HK-2 (cell line): ENCODE data around the gene ELOA.
"Not testable (repeated sequence)": the region's sequence is repeated elsewhere in the genome, so short reads cannot be mapped to it uniquely, and the experiment has no call there.

Experiments
- DNase-seq: peaks from one replicate; pipeline ENCODE4 v3.0.0-alpha.2; 2018; ENCODE audit not compliant: unreplicated experiment

The ELOA gene

GRCh38 chr1:23783141-23783540 is 39.9 kb downstream of the ELOA start:
- DNase-seq: not testable (repeated sequence)

GRCh38 chr1:23784846-23785245 is 41.6 kb downstream of the ELOA start:
- DNase-seq: no peak

- DNase-seq: no peak
Observed at GRCh38 chr1:23787701-23788100, 44.4 kb downstream of the ELOA start.

DNA sequence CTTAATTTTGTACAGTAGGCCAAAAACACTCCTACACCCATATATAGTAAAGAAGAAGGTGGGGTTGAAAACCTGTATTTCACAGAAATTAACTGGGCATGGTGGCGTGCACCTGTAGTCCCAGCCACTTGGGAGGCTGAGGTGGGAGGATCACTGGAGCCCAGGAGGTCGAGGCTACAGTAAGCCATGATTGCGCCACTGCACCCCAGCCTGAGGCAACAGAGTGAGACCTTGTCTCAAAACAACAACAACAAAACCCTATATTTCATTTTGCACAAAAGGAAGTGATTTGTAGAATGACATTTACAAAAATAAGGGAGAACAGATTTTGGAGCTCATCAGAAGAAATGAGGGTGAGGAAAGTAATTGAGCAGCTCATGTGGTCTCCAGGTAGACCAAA is 45.4 kb downstream of the ELOA start:
- DNase-seq: no peak

DNA sequence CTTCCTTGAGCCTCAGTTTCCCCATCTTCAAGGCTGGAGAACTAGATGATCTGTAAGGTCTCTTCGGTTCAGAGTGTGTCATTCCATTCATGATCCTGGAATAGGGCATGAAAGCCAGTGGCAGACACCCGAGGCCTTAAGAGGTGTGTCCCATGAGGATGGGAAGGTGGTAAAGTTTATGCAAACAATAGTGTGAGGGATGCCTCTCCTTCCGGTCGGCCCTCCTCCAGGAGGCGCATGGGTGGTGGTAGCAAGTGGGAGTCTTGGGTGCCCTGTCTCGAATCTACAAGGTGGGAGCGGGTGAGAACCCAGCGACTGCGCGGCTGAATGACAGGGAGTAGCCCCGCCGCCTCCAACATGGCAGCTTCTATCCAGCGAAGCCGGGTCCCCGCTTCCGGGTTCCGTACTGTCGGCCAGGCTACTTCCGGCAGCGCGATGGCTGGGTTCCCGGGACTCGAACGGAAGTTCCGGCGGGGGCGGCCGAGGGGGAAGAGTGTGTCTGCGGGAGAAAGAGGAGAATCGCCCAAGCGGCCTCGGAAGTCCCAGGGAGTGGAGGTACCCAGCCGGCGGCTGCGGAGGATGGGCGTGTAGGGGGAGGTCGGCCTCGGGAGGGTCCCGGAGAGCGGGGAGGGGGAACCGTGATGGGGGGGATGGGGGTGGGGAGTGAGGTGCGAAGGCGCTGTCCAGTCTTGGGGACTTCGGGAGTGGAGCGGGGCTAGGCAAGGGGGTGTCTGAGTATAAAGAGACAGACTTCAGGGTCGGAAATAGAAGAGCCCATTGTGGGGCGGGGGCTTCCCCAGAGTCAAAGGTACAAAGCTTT is 47.6 kb downstream of the ELOA start, which contains the start of gene LYPLA2:
TSS of gene LYPLA2 (plus strand) at position 450 of the 820 bp plus-strand sequence. CDS start 1,538 bp downstream, outside the sequence.
- peak; percentile 92 for DNase-seq

GRCh38 chr1:23791516-23792047 is 48.3 kb downstream of the ELOA start:
- peak; percentile 59 for DNase-seq

GRCh38 chr1:23792151-23792945 is 49.1 kb downstream of the ELOA start:
- DNase-seq: no peak

DNA sequence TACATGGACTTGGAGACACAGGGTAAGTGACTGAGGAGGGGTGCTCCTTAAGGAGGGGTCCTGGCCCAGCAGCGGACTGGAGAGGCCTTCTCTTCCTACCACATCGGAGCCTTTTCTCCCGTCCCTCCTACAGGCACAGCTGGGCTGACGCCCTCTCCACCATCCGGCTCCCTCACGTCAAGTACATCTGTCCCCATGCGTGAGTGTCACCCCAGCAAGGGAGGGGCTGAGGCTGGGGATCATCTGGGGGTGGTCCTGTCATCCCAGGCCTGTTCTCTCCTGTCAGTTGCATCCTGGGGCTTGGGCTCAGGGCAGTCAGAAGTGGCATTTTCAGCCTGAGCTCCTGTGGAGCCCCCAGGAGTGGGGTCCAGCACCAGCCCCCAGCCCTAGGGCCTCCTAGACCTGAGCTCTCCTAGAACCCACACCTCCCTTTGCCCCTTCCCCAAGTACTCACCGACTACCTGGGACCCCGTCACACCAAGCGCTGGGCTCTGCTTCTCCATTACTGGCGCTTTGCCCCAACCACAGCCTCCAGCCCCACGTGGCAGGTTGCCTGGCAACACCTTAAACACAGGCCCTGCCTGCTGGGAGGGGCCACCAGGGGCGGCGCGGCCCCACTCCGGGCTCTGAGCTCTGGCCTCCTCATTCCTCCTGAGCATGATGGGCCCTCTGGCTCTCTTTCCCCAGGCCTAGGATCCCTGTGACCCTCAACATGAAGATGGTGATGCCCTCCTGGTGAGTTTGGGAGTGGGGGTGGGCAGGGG is 49.9 kb downstream of the ELOA start:
- DNase-seq: no peak

GRCh38 chr1:23793861-23794731 is 50.8 kb downstream of the ELOA start:
- no peak for DNase-seq

- not testable (repeated sequence) for DNase-seq
Observed at GRCh38 chr1:23794732-23795182, 51.5 kb downstream of the ELOA start.

DNA sequence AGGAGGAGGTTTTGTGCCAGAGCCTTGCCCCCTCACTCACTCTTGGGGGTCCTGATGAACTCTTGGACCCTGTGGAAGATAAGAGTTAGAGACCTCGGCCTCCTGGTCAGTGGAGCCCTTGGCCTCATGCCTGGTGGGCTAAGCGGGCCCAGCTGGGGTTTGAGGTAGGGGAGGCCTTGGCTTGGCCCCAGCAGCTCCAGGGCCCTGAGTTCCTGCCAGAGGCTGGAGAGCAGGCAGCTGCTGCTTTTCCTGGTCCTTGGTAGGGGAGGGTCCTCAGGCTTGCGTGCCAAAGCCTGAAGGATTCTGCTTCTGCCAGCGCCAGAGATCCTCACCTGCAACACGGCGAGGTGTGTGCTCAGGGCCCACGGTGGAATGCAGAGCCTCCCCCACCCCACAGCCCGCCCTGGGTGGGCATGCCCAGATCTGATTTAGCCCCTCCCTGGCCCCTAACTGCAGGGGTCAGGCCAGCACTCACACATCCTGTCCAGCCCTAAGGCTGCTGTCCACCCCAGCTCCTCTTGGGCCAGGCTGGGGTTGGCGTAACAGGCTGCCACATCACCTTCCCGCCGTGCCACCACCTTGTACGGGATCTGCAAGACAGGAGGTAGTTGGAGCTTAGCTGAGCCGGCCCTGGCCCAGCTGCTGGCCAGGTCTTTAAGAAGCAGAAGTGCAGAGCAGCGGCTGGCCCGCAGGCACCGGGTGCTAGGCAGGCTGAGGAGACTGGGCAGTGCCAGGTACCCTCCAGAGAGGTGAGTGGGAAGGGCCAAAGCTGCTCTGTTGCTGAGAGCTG is 52.6 kb downstream of the ELOA start:
- DNase-seq: no peak

DNA sequence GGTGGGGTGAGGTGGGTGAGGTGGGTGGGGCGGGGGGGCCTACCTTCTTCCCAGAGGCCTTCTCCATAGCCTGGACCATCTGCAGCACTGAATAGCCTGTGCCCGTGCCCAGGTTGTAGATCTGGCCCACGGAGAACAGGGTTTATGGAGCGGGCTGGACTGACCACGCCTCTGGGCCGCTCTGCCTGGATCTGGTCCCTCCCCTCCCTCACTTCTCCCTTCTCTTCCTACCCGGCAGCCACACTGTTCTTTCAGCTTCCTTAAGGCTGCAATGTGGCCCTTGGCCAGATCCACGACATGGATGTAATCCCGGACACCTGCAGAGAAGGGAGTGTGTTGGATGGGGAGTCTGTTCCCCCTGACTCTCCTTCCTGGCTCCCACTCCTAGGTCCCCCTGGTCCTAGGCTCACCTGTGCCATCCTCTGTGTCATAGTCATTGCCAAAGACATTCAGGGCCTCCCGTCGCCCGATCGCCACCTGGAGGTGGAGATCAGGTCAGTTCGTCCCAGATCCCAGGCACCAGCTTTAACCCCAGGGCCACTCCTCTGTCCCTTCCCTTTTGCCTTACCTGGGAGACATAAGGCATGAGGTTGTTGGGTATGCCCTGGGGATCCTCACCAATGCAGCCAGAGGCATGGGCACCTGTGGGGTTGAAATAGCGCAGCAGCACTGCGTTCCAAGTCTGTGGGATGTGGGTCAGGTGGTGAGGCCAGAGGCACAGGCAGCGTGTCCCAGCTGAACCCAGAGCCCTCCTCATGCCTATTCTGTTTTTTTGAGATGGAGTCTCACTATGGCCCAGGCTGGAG is 53.4 kb downstream of the ELOA start:
- DNase-seq: no peak

GRCh38 chr1:23797478-23798448 is 54.5 kb downstream of the ELOA start:
- DNase-seq: no peak

GRCh38 chr1:23798662-23799142 is 55.4 kb downstream of the ELOA start:
- no peak for DNase-seq

GRCh38 chr1:23799255-23799569 is 55.9 kb downstream of the ELOA start:
- no peak for DNase-seq

- DNase-seq: peak; percentile 95
Observed at GRCh38 chr1:23799570-23800399, 56.5 kb downstream of the ELOA start.
